ENCODE results near the gene PTPN6. TPM values are rescaled to one million over a fixed set of nuclear protein-coding genes. Genes with fewer than 3 reads are reported as not detected.

Gene PTPN6
- total and polyA plus RNA-seq, 9 of the 15 experiments (the other 6 are each of a cell fraction or from before 2014, with no cell fraction given): 1.5 to 5.1 (median 3.9) TPM

- TF ChIP-seq UBTF (IDR thresholded peaks at IDR 0.05; ENCODE audit: borderline replicate concordance in 1 of 2, low read depth in 2 of 2, low read length in 2 of 2): peak; percentile 58 to 86; a peak in 3 of 4 replicates
- 0 out of 2 replicates have a peak, but pooled peaks have one; percentile 28 for TF ChIP-seq FOXP1 (CRISPR knock-in tag; IDR thresholded peaks at IDR 0.05)
- no peak for TF ChIP-seq NFE2 (IDR thresholded peaks at IDR 0.05; ENCODE audit: low read depth)
- no peak for TF ChIP-seq SAFB2 (IDR thresholded peaks at IDR 0.05; ENCODE audit: borderline replicate concordance, low read depth, low read length, severe bottlenecking)
- TF ChIP-seq STAT5A (IDR thresholded peaks at IDR 0.05; ENCODE audit: borderline replicate concordance, low read length): no peak
- peak; percentile 75 for TF ChIP-seq SUPT5H (IDR thresholded peaks at IDR 0.05)
- TF ChIP-seq ZNF395 (CRISPR knock-in tag; IDR thresholded peaks at IDR 0.05): peak; percentile 73; the same call in 1 of the 2 replicates
- TF ChIP-seq TOE1 (IDR thresholded peaks at IDR 0.05; ENCODE audit: borderline replicate concordance): peak; percentile 48; the same call in 1 of the 2 replicates
- no peak for TF ChIP-seq TOE1 (CRISPR knock-in tag; IDR thresholded peaks at IDR 0.05; ENCODE audit: borderline replicate concordance, low read depth)
- TF ChIP-seq SAFB (IDR thresholded peaks at IDR 0.05; ENCODE audit: borderline replicate concordance, low read depth, low read length): no peak
- TF ChIP-seq ZFX (CRISPR knock-in tag; IDR thresholded peaks at IDR 0.05): peak; percentile 66
- no peak for TF ChIP-seq POLR2AphosphoS2 (IDR thresholded peaks at IDR 0.05; ENCODE audit: low read length)
- TF ChIP-seq PCBP1 (IDR thresholded peaks at IDR 0.05; ENCODE audit: low read depth, low read length, poor library complexity, severe bottlenecking): peak; percentile 84
- peak; percentile 47 for TF ChIP-seq TBP (optimal IDR thresholded peaks at IDR 0.05; ENCODE audit: low read depth, low read length)
- no peak for TF ChIP-seq IFI16 (CRISPR knock-in tag; IDR thresholded peaks at IDR 0.05)
- TF ChIP-seq ZNF644 (tag; IDR thresholded peaks at IDR 0.05; ENCODE audit: low read depth): no peak
- TF ChIP-seq FOXP4 (CRISPR knock-in tag; IDR thresholded peaks at IDR 0.05; ENCODE audit: borderline replicate concordance): 0 out of 2 replicates have a peak, but pooled peaks have one; percentile 19
- peak; percentile 24; the same call in 1 of the 2 replicates for TF ChIP-seq CHD2 (IDR thresholded peaks at IDR 0.05; ENCODE audit: low read depth, low read length)
- no peak for TF ChIP-seq CCAR2 (IDR thresholded peaks at IDR 0.05; ENCODE audit: low read depth, low read length)
- TF ChIP-seq PKNOX1 (IDR thresholded peaks at IDR 0.05): no peak
- no peak for TF ChIP-seq PPARD (CRISPR knock-in tag; IDR thresholded peaks at IDR 0.05)
- TF ChIP-seq POLR2A (conservative IDR thresholded peaks at IDR 0.05): peak; percentile 69
- no peak for TF ChIP-seq NFXL1 (CRISPR knock-in tag; IDR thresholded peaks at IDR 0.05)
These were observed 23.7 kb upstream of the PTPN6 start, which contains the start of gene ATN1 (continued) for GRCh38 chr12:6927379-6928021.

Measured in K562 (cell line).